ENCODE measurements around the gene WWOX.

The WWOX gene

GRCh38 chr16:78194948-78195347, 95.5 kb downstream of the WWOX start:
- H3K27ac Mint-ChIP-seq (ENCODE audit: low read depth), result no peak overlapping the region
- H3K36me3 Mint-ChIP-seq (ENCODE audit: insufficient read depth), result peaks cover 2% of the 10 kb centered on the region
- ATAC-seq (replicated peaks; ENCODE audit: extremely low read depth, poor library complexity, severe bottlenecking), result no peak
- H3K4me1 Mint-ChIP-seq, result no peaks in the 10 kb centered on the region
- H3K27me3 Mint-ChIP-seq, result no peaks in the 10 kb centered on the region
- no peak for DNase-seq (ENCODE audit: low spot score in 2 of 2)
- no peaks in the 10 kb centered on the region for H3K9me3 Mint-ChIP-seq
- H3K4me3 Mint-ChIP-seq, result no peak overlapping the region

- H3K27ac Mint-ChIP-seq (ENCODE audit: low read depth), result no peak overlapping the region
- no peaks in the 10 kb centered on the region for H3K27me3 Mint-ChIP-seq
- no peaks in the 10 kb centered on the region for H3K4me1 Mint-ChIP-seq
- H3K36me3 Mint-ChIP-seq (ENCODE audit: insufficient read depth), result peaks cover 2% of the 10 kb centered on the region
- no peak for ATAC-seq (replicated peaks; ENCODE audit: extremely low read depth, poor library complexity, severe bottlenecking)
- H3K4me3 Mint-ChIP-seq, result no peak overlapping the region
- H3K9me3 Mint-ChIP-seq, result no peaks in the 10 kb centered on the region
- no peak for DNase-seq (ENCODE audit: low spot score in 2 of 2)
Observed at GRCh38 chr16:78195797-78196196, 96.3 kb downstream of the WWOX start.

- H3K27me3 Mint-ChIP-seq, result no peaks in the 10 kb centered on the region
- H3K27ac Mint-ChIP-seq (ENCODE audit: low read depth), result no peak overlapping the region
- H3K4me3 Mint-ChIP-seq, result no peak overlapping the region
- no peaks in the 10 kb centered on the region for H3K9me3 Mint-ChIP-seq
- peaks cover 2% of the 10 kb centered on the region for H3K36me3 Mint-ChIP-seq (ENCODE audit: insufficient read depth)
- H3K4me1 Mint-ChIP-seq, result no peaks in the 10 kb centered on the region
- DNase-seq (ENCODE audit: low spot score in 2 of 2) (no peak), ATAC-seq (replicated peaks; ENCODE audit: extremely low read depth, poor library complexity, severe bottlenecking) (no peak)
Observed at GRCh38 chr16:78196502-78196901, 97.0 kb downstream of the WWOX start.

- no peaks in the 10 kb centered on the region for H3K9me3 Mint-ChIP-seq
- H3K4me3 Mint-ChIP-seq, result no peak overlapping the region
- DNase-seq (ENCODE audit: low spot score in 2 of 2), result no peak
- H3K4me1 Mint-ChIP-seq, result no peaks in the 10 kb centered on the region
- peaks cover 2% of the 10 kb centered on the region for H3K36me3 Mint-ChIP-seq (ENCODE audit: insufficient read depth)
- peak overlapping the region; percentile 23 for H3K27ac Mint-ChIP-seq (ENCODE audit: low read depth)
- no peak for ATAC-seq (replicated peaks; ENCODE audit: extremely low read depth, poor library complexity, severe bottlenecking)
- no peaks in the 10 kb centered on the region for H3K27me3 Mint-ChIP-seq
Observed at GRCh38 chr16:78198288-78198687, 98.8 kb downstream of the WWOX start.

- Mint-ChIP-seq H3K27ac (ENCODE audit: low read depth) (no peak overlapping the region), H3K4me3 (no peak overlapping the region), H3K27me3 (no peaks in the 10 kb centered on the region), H3K9me3 (no peaks in the 10 kb centered on the region), H3K4me1 (no peaks in the 10 kb centered on the region), H3K36me3 (ENCODE audit: insufficient read depth) (peaks cover 2% of the 10 kb centered on the region)
- DNase-seq (ENCODE audit: low spot score in 2 of 2) (no peak), ATAC-seq (replicated peaks; ENCODE audit: extremely low read depth, poor library complexity, severe bottlenecking) (no peak)
Observed at GRCh38 chr16:78199325-78200022, 100.0 kb downstream of the WWOX start.

- H3K36me3 Mint-ChIP-seq (ENCODE audit: insufficient read depth), result no peaks in the 10 kb centered on the region
- ATAC-seq (replicated peaks; ENCODE audit: extremely low read depth, poor library complexity, severe bottlenecking) (no peak), DNase-seq (ENCODE audit: low spot score in 2 of 2) (no peak)
- H3K9me3 Mint-ChIP-seq, result no peaks in the 10 kb centered on the region
- H3K4me3 Mint-ChIP-seq, result no peak overlapping the region
- H3K4me1 Mint-ChIP-seq, result no peaks in the 10 kb centered on the region
- no peak overlapping the region for H3K27ac Mint-ChIP-seq (ENCODE audit: low read depth)
- no peaks in the 10 kb centered on the region for H3K27me3 Mint-ChIP-seq
Observed at GRCh38 chr16:78200023-78200389, 100.6 kb downstream of the WWOX start.

GRCh38 chr16:78200623-78201096, 101.2 kb downstream of the WWOX start:
- H3K9me3 Mint-ChIP-seq, result no peaks in the 10 kb centered on the region
- H3K4me1 Mint-ChIP-seq, result no peaks in the 10 kb centered on the region
- H3K27ac Mint-ChIP-seq (ENCODE audit: low read depth), result no peak overlapping the region
- H3K36me3 Mint-ChIP-seq (ENCODE audit: insufficient read depth), result no peaks in the 10 kb centered on the region
- no peaks in the 10 kb centered on the region for H3K27me3 Mint-ChIP-seq
- DNase-seq (ENCODE audit: low spot score in 2 of 2), result no peak
- no peak overlapping the region for H3K4me3 Mint-ChIP-seq
- no peak for ATAC-seq (replicated peaks; ENCODE audit: extremely low read depth, poor library complexity, severe bottlenecking)

- no peaks in the 10 kb centered on the region for H3K36me3 Mint-ChIP-seq (ENCODE audit: insufficient read depth)
- no peak for ATAC-seq (replicated peaks; ENCODE audit: extremely low read depth, poor library complexity, severe bottlenecking)
- H3K4me3 Mint-ChIP-seq, result no peak overlapping the region
- no peaks in the 10 kb centered on the region for H3K27me3 Mint-ChIP-seq
- no peaks in the 10 kb centered on the region for H3K9me3 Mint-ChIP-seq
- no peak overlapping the region for H3K27ac Mint-ChIP-seq (ENCODE audit: low read depth)
- DNase-seq (ENCODE audit: low spot score in 2 of 2), result no peak
- H3K4me1 Mint-ChIP-seq, result no peaks in the 10 kb centered on the region
Observed at GRCh38 chr16:78205506-78205905, 106.1 kb downstream of the WWOX start.

- Mint-ChIP-seq H3K4me3 (no peak overlapping the region), H3K9me3 (no peaks in the 10 kb centered on the region), H3K4me1 (no peaks in the 10 kb centered on the region), H3K36me3 (ENCODE audit: insufficient read depth) (no peaks in the 10 kb centered on the region), H3K27ac (ENCODE audit: low read depth) (no peak overlapping the region), H3K27me3 (no peaks in the 10 kb centered on the region)
- ATAC-seq (replicated peaks; ENCODE audit: extremely low read depth, poor library complexity, severe bottlenecking) (no peak), DNase-seq (ENCODE audit: low spot score in 2 of 2) (no peak)
Observed at GRCh38 chr16:78206623-78207223, 107.3 kb downstream of the WWOX start.

- no peak for ATAC-seq (replicated peaks; ENCODE audit: extremely low read depth, poor library complexity, severe bottlenecking)
- no peak for DNase-seq (ENCODE audit: low spot score in 2 of 2)
Observed at GRCh38 chr16:78209951-78210661, 110.7 kb downstream of the WWOX start.

GRCh38 chr16:78211020-78211599, 111.7 kb downstream of the WWOX start:
- H3K27me3 Mint-ChIP-seq, result no peaks in the 10 kb centered on the region
- H3K27ac Mint-ChIP-seq (ENCODE audit: low read depth), result no peak overlapping the region
- H3K36me3 Mint-ChIP-seq (ENCODE audit: insufficient read depth), result no peaks in the 10 kb centered on the region
- H3K4me1 Mint-ChIP-seq, result no peaks in the 10 kb centered on the region
- ATAC-seq (replicated peaks; ENCODE audit: extremely low read depth, poor library complexity, severe bottlenecking) (no peak), DNase-seq (ENCODE audit: low spot score in 2 of 2) (no peak)
- no peak overlapping the region for H3K4me3 Mint-ChIP-seq
- no peaks in the 10 kb centered on the region for H3K9me3 Mint-ChIP-seq

More at GRCh38 chr16:78209951-78210661, 110.7 kb downstream of the WWOX start:
- Mint-ChIP-seq H3K9me3 (no peaks in the 10 kb centered on the region), H3K4me3 (no peak overlapping the region), H3K4me1 (no peaks in the 10 kb centered on the region), H3K27me3 (no peaks in the 10 kb centered on the region), H3K36me3 (ENCODE audit: insufficient read depth) (no peaks in the 10 kb centered on the region), H3K27ac (ENCODE audit: low read depth) (no peak overlapping the region)

GRCh38 chr16:78211946-78212345, 112.5 kb downstream of the WWOX start:
- H3K27me3 Mint-ChIP-seq, result no peaks in the 10 kb centered on the region
- ATAC-seq (replicated peaks; ENCODE audit: extremely low read depth, poor library complexity, severe bottlenecking), result no peak

More at GRCh38 chr16:78211946-78212345, 112.5 kb downstream of the WWOX start:
- Mint-ChIP-seq H3K36me3 (ENCODE audit: insufficient read depth) (no peaks in the 10 kb centered on the region), H3K4me1 (no peaks in the 10 kb centered on the region), H3K9me3 (no peaks in the 10 kb centered on the region), H3K27ac (ENCODE audit: low read depth) (no peak overlapping the region), H3K4me3 (no peak overlapping the region)
- no peak for DNase-seq (ENCODE audit: low spot score in 2 of 2)

All from central memory CD8-positive, alpha-beta T cell (primary cell).